LoVo (cell line): Measurements from ENCODE around the gene POU3F1.

ENCODE experiments used
- DNase-seq: peaks from one replicate; pipeline ENCODE4 v3.0.0-alpha.2; 2016; ENCODE audit warnings: low spot score

Gene POU3F1

DNA sequence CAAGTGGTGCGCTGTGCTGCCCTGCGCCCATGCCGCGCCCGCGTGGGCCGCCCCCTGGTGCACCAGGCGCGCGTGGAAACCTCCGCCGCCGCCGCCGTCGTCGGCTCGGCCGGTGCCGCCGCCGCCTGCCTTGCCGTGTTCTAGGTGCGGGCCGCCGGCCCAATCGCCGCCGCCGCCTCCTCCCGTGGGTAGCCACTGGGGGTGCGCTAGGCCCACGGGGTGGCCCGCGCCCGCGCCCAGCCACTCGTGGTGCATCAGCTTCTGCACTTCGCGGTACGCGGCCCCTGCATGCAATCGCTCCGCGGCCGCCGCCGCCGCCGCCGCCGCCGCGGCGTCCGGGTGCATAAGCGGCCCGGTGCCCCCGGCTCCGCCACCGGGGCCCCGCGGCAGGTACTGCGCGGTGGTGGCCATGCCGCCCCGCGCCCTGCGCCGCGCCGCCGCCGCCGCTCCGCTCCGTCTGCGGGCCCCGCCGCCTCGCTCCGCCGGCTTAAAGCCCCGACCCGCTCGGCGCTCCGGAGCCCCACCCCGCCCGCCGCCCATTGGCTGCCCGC lies at the start of gene POU3F1:
Gene POU3F1 (minus strand): TSS at position 461 of the 551 bp plus-strand sequence. CDS start 50 bp downstream, at position 411.
- peak; percentile 80 for DNase-seq

DNA sequence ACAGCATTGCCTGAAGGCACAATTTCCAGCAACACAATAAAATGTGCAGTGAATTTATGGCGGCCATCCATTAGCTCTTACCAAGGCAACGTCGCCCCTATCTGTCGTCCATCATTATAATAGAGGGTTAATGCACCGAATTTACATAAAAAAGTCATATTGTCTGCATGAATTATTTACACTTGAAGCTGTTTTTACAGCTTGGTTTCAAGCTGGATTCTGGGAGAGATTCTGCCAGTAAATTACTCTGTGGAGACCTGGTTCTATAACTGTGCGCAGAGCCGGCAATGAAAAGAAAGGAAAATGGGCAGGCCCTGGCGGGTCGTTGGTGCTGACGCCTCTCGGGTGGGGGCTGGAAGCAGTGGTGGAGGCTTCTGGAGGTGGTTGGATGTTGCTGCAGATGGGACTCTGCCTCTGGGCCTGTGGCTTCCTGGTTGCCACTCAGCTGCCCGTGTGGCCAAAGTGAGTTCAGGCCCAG lies 48.9 kb upstream of the POU3F1 start:
- no peak for DNase-seq

DNA sequence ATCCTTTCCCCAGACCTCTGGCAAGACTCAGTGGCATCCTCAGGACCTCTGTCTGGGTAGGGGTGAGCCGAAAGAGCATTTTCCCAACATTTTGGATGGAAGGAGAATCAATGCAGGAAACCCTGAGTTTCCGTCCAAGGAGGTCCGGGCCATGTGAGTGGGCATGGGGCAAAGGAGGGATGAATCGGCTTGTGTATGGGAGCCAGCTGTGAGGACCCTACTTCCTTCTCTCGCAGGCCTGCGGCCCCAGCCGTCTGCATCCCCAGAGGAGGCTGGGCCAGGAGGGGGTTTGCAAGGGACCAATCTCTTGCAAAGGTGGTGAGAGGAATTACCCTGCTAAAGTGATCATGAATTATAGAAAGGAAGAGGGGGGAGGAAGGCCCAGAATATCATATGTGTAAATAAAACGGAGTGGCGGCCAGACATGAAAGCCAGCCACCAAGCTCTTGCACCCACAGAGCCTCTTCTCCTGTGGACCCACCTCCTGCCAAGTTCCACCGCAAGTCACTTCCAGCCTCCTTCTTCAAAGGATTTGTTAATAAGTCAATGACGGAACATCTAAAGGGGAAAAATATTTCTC lies 48.2 kb upstream of the POU3F1 start:
- DNase-seq = no peak

DNA sequence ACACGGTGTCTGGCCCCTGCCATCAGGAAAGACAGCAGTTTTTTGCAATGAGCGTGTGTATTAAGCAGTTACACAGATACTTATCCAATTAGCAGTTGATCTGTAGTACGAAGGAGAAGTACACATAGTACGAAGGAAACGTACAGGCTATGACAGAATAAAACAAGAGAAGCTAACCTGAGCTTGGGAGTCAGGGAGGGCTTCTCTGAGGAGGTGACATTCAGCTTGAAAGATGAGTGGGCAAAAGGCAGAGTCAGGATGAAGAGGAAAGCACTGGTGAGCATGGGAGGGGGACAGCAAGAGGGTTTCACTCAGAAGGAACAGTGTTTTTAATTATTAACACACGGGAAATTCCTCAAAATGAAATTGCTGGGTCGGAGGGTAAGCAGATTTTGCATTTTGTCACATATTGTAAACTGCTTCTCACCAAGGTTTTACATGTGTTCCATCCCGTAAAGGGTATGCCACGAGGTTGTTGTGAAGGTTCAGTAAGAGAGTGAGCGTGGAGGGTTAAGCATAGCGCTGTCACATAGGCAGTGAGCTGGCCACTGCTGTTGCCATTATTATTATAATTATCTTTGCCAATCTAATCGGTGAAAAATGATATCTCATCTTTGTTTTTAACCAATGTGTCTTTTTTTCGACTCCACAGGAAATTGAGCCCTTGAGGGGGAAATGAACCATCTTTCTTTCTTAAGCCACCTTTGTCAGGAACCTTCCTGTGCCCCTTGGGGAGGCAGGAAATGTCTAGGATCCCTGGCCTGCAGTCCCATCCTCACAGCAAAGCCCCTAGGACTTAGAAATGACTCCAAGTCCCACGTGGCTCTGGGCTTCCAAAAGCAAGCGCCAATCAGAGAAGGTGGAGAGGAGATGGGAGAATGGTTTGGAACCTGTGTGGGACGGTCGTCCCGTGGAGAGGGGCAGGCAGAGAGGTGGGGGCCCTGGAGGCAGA lies 47.3 kb upstream of the POU3F1 start:
- no peak for DNase-seq

DNA sequence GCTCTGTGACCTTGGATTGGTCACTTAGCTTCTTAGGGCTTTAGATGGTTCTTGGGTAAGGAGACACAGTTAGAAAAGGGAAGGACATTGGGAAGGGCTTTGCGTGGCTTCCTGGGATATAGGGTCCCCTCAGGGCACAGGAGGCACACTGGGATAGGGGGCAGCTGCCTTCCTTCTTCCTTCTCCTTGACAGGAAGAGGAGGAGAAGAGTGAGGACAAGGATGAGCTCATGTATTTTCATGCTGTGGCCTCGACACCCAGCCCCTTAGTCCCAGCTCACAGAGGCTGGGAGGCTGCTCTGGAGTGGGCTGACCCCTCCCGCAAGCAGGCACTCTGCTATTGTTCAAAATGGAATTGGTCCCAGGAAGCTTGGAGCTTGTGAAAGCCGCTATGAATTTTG lies 45.7 kb upstream of the POU3F1 start:
- no peak for DNase-seq

DNA sequence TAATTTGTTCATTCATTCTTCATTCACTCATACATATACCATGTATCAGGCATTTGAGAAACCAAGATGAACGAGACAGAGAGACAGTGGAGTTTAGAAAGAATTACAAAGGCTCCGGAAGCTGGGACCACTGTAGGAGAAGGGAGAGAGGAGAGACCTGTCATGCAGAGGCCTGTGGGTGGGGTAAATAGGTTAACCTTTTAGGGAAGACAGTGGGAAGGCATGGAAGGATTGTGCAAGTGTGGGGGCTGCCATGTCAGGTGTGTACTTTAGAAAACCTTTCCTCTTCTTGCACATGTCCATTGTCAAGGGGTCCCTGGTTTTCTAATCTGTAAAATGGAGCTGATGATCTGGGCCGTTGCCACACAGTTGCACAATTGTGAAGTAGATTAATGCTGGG lies 44.2 kb upstream of the POU3F1 start:
- DNase-seq = no peak

DNA sequence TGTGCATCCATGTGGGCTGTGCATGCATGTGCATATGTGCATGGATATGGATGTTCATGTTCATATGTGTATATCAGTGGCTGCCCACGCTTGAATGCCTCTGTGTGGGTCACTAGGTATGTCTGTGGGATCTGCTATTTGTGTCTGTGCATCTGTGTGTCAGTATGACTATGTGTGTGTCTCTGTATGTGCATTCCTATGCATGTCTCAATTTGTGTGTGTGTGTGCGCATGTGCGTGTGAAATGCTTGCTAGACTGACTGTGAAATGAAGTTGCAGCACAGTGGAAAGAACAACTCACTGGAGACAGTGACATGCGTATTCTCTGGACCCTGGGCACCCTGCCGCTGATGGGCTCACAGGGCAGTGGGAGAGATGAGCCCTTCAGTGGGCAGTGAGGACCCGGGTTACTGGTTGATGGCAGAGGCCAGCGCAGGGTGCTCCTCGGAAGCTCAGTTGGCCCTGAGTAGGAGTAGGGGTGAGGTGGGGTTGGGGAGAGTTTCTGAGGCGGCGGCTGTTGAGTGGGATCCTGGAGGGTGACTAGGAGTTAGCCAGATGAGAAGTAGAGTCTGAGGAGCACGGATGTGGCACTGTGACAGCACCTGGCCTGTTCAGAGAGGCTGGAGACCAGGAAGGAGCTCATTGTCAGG lies 43.2 kb upstream of the POU3F1 start:
- no peak for DNase-seq

DNA sequence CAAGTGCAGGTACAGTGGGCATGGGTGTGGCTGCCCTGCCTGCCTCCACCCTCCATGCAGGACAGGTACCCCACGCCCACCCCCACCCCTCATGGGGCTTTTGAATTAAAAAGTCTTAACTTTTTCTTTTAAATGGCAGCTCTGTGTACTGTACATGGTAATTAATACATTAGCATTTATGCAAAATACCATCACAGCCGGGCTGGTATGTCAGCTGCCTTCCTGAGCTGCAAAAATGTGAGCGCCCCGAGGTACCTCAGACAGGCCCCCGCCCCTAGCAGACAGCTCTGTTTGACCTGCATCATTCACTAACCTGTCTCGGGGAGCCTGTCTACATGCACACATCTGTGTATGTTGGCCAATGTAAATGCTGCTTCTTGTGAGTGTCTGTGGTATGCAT lies 42.2 kb upstream of the POU3F1 start:
- DNase-seq = no peak

DNA sequence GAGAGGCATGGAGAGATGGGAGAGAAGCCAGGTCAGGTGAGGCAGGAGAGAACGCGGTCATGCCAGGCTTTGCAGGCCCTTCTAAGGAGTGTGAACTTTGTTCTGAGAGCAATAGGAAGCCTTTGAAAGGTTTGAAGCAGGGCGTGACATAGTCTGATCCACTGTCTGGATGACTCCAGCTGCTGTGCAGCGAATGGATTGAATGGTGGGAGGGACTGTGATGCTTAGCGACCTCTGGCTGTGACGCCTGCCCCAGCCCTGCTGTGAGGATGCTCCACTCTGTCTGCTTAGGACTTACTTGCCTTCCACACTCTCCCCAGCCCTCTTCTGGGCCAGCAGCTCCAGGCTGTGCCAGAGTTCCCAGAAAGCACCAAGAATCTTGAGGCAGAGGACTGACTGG lies 41.8 kb upstream of the POU3F1 start:
- DNase-seq = no peak

DNA sequence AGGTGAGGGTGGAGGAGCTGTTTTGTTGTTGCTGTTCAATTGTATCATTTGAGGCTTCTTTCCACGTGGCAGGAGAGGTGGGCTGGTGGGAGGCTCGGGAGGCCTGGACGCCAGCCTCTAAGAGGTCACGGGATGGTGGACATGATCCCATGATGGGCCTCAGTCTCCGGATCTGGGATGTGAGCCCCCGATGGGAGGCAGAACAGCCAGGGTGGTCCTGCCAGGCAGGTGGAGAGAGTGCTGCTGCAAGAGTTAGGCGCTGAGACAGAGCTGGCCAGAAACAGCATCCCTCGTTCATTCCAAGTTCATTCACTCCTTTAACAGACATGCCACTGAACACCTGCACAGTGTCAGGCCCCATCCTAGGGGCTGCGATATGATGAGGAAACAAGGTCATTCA lies 41.1 kb upstream of the POU3F1 start:
- no peak for DNase-seq

DNA sequence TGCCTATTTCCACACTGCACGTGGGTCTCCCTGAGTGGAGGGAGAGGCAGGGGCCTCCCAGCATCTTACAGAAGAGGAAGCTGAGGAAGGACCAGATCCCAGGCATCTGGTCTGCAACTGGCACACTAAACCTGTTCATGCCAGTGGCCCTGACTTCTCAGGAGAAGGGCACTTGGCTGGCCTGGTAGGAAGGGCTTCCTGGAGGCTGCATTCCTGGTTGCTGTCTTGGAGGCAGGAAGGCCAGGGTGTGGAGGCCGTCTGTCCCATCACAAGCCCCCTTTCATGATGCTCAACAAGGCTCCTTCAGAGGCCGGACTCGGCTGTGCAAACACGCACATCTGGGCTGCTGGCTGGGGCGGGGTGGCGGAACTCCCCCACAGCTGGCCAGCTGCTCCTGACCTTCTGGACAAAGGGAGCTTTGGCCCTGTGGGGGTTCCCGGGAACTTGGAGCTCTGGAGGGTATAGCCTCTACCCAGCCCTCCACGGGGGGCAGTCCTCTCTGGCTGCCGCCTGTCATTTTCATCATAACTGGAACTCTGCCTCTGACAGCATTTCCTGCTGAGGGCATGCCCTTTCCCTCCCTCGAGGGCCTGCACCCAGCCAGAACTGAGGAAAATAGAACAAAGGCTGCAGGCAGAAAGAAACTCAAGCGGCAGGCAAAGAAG lies 39.2 kb upstream of the POU3F1 start:
- no peak for DNase-seq

DNA sequence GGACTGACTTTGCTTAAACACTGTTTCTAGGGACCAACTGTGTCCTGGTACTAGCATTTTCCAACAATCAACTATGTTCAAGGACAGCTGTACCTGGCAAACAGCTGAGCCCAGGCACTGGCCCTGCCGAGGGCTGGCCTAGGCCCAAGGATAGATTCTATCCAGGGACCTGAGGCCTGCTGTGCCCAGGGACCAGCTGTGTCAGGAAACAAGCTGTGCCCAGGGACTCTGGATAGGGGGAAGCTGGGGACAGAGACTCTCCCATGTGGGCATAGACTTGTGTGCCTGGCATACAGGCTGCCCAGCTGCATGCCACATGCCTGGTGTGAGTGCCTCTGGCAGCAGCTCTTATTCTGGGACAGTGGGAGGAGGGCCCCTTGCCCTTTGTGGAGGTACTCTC lies 38.1 kb upstream of the POU3F1 start:
- no peak for DNase-seq

DNA sequence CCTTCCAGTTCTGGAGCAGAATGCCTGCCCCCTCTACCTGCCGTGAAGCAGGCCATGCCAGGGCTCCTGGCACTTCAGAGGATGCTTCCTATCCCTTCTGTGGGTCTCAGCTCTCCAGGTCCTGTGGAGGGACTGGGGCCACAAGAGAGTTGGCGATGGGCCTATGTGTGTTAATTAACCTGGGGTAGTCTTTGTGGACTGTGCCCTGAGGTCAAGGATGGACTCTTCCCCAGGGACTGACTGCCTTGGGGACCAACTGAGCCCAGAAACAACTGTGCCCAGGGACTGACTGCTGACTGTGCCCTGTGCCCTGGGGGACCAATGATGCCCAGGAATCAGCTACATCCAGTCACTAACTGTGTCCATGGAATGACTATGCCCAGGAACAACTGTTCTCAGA lies 37.5 kb upstream of the POU3F1 start:
- DNase-seq = no peak

DNA sequence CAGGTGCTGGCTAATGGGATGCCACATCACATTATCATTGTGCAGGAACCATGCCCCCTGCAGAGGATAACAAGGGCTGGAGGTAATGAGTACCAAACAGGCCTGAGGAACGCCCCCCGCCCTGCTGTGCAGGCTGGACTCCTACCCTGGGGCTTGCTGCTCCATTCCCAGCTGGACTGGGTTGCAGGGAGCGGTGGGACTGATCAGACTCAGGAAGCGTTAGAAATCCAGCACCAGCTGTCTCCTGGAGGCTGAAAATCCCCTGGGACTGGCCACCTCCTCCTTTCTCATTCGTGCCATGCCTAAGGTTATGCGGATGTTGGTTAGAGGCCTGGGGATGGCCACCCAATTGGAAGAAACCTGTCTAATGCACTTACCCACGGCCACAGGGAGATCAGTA lies 36.9 kb upstream of the POU3F1 start:
- no peak for DNase-seq

DNA sequence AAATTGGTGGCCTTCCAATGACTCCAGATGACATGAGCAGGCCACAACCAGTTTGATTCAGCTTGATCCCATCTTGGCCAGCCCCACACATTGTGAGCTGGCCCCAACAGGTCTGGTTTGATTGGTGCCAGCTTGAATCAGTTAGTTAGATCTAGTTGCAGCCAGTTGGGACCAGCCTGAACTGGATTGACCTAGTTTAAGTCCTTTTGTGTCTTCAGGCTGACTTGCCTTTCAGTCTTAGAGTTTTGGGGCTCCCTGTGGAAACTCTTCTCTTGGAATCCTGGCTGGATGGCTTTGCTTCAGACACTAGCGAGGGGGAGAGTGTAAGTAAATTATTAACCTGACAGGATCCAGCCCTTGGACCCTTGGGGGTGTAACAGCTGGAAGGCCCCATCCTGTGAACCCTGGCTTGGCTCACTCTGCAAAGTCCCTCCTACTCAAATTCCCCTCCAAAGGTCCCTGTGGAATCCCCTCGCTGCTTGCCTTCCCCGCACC lies 36.2 kb upstream of the POU3F1 start:
- DNase-seq = no peak

DNA sequence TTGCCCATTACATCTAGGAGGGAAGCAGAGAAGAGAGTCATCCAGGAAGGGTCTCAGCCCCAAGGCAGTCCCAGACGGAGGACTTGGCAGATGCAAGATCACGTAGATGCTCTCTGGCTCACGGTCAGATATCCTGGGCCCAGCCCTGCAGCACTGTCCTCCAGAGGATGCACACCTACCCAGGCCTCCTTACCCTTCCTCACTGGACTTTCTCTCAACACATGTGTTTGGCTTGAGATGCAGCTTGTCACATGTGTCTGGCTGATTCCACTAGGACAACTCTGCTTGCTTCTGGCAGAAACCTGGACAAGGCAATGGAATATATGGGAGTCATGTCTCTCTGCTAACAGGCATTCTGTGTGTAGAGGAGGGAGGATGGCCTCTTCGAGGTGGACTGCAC lies 32.4 kb upstream of the POU3F1 start:
- DNase-seq = no peak

DNA sequence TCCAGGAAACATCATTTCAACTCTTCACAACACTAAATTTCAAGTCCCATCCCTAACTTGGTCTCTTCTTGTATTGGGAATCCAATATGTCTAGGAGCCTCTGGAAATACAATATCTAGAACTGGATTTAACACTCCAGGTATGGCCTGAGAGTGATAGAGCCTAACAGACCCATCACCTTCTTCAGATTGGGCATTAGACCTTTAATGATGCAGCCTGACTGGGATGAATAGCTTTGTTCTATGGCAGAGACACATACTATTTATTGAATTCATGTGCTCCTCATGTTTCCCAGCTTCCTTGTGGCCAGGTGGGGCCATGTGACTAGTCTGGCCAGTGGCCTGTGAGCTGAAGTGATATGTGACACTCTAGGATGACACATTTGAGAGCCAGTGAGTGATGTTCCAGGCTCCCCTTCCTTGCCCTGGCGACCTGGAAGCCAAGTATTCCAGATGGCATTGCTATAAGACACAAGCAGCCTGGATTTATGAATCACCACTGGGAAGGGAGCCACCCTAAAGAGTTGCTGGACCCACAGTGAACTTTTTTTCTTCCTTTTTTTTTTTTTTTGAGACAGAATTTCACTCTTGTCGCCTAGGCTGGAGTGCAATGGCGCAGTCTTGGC lies 31.0 kb upstream of the POU3F1 start:
- no peak for DNase-seq

DNA sequence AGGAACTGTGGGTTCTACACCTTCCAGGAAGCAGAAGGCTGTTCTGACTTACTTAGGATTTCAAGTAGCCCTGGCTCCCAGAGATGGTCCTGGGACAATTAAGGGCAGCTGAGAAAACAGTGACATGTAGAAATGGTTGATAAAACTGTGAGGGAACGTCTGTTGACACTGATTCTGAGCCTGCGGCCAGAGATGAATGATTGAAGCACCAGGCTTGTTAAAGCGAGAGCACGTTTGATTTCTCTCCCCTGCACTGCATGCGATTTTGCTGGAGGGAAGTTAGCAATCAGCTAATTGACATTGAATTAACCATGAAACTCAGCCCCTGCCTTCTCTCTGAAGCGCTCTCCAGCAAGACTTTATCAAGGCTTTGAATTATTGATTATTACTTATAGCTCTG lies 29.9 kb upstream of the POU3F1 start:
- no peak for DNase-seq

DNA sequence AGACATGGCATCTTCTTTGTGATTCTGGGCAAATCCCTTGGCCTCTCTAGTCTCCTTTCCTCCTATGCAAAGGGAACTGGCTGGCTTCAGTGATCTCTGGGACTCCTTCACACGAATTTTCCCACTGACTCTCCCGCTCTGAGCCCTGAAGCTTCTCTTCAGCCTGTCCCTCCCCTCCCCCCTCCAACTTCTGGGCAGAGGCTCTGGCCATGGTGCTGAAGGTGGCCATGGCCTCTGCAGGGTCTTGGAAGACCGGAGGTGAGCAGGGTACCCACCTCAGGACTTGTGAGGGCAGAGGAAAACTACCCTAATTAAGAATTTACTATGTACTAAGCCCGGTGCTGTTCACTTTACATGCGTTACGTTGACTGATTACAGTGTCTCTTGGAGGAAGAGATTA lies 29.4 kb upstream of the POU3F1 start:
- no peak for DNase-seq

DNA sequence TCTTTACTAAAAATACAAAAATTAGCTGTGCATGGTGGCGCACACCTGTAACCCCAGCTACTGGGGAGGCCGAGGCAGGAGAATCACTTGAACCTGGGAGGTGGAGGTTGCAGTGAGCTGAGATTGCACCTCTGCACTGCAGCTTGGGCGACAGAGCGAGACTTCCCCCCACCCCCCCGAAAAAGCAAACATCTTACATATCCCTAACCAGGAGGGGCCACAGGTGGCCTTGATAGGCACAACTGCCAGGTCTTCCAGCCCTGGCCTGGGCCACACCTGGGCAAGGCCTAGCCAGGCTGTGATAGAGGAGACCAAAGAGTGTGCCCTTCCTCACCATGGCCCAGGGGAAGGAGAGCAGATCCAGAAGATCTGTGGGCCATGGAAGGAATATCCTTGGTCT lies 28.6 kb upstream of the POU3F1 start:
- no peak for DNase-seq

DNA sequence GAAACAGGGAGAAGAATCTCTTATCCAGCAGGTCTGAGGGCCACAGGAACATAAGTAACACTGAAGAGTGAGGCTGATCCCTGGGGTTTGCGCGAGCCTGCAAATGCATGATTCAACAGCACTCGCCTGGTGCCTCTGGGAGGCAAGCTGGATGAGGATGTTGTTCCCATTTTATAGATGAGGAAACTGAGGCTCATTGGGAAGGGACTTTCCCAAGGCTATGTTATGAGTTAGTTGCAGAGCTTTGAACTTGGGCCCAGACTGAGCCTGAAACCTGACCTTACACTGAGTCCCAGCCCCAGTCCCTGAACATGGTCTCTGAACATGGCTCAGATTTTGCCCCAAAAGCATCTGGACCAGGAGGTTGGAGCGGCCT lies 27.7 kb upstream of the POU3F1 start:
- no peak for DNase-seq
